ENCODE results near the gene HMGN2.

DNA sequence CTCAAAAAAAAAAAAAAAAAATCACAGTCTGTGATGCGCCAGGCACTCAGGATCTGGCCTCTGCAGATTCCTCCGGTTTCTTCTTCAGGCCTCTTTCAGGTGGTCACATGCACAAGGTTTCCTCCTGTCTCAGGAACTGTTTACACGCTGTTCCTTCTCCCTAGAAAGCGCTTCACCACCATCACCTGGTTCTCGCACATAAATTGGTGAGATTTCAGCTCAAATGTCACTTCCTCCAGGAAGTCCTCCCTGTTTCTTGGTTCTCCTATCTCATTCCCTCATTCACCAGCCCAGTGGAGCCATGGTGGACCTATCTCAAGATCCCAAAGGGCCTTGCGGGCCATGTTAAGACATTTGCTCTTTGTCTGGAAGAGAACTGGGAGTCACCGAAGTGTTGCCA lies 26.7 kb downstream of the HMGN2 start:
- TF ChIP-seq, protein P1, sequence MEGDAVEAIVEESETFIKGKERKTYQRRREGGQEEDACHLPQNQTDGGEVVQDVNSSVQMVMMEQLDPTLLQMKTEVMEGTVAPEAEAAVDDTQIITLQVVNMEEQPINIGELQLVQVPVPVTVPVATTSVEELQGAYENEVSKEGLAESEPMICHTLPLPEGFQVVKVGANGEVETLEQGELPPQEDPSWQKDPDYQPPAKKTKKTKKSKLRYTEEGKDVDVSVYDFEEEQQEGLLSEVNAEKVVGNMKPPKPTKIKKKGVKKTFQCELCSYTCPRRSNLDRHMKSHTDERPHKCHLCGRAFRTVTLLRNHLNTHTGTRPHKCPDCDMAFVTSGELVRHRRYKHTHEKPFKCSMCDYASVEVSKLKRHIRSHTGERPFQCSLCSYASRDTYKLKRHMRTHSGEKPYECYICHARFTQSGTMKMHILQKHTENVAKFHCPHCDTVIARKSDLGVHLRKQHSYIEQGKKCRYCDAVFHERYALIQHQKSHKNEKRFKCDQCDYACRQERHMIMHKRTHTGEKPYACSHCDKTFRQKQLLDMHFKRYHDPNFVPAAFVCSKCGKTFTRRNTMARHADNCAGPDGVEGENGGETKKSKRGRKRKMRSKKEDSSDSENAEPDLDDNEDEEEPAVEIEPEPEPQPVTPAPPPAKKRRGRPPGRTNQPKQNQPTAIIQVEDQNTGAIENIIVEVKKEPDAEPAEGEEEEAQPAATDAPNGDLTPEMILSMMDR (CRISPR knock-in tag; IDR thresholded peaks at IDR 0.05): no peak
- TF ChIP-seq POLR2AphosphoS5 (IDR thresholded peaks at IDR 0.05; ENCODE audit: low read depth, low read length) (no peak), HMG20B (CRISPR knock-in tag; conservative IDR thresholded peaks at IDR 0.05) (no peak)
- TF ChIP-seq, protein P2, sequence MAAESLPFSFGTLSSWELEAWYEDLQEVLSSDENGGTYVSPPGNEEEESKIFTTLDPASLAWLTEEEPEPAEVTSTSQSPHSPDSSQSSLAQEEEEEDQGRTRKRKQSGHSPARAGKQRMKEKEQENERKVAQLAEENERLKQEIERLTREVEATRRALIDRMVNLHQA (CRISPR knock-in tag; IDR thresholded peaks at IDR 0.05): no peak

Measured in HepG2 (cell line).